ENCODE measurements around the gene NCEH1. TPM values are rescaled to one million over a fixed set of nuclear protein-coding genes. Genes with fewer than 3 reads are reported as not detected.

The NCEH1 gene
- total and polyA plus RNA-seq, 2 of the 4 experiments (the other 2 are of a cell fraction) = 22.3 to 23.3 TPM

- peaks cover 34 to 64% of the 10 kb centered on the region in 2 experiments for H3K79me1 ChIP-seq (ENCODE audit: low read depth in 1 of 2, low read length in 2 of 2)
- H3K9ac ChIP-seq (ENCODE audit: low read depth, low read length) = no peak overlapping the region
- ChIA-PET CTCF (no interaction called here), POLR2A (ENCODE audit: unreplicated experiment) (no interaction called here)
- no TSS peak for BruUV-seq (replicated peaks)
- no peak overlapping the region for H3K4ac ChIP-seq (ENCODE audit: low read depth, low read length)
- no peak overlapping the region for H2BK120ac ChIP-seq (ENCODE audit: low read depth, low read length)
- H3K4me2 ChIP-seq (ENCODE audit: low read depth, low read length) = no peak overlapping the region
- no peak overlapping the region for H4K5ac ChIP-seq (ENCODE audit: low read depth, low read length)
- H3K9me3 ChIP-seq (ENCODE audit: control insufficient read depth, insufficient read depth, low read length) = no peaks in the 10 kb centered on the region
- TF ChIP-seq SMC3 (IDR thresholded peaks at IDR 0.05; ENCODE audit: low read depth, low read length) (no peak), ELK1 (IDR thresholded peaks at IDR 0.05; ENCODE audit: borderline replicate concordance, low read depth, low read length) (no peak), MAZ (IDR thresholded peaks at IDR 0.05; ENCODE audit: borderline replicate concordance, low read depth, low read length) (no peak), USF2 (IDR thresholded peaks at IDR 0.05; ENCODE audit: low read depth, low read length) (no peak), MXI1 (IDR thresholded peaks at IDR 0.05; ENCODE audit: borderline replicate concordance, low read depth, low read length) (no peak), CTCF (conservative IDR thresholded peaks at IDR 0.05; ENCODE audit: low read depth, low read length) (no peak), RCOR1 (IDR thresholded peaks at IDR 0.05; ENCODE audit: insufficient replicate concordance, low read length) (no peak), RFX5 (IDR thresholded peaks at IDR 0.05; ENCODE audit: low read depth, low read length) (no peak), MAFK (IDR thresholded peaks at IDR 0.05; ENCODE audit: low read depth, low read length) (no peak), CHD1 (IDR thresholded peaks at IDR 0.05; ENCODE audit: low read depth, low read length) (no peak), FOS (IDR thresholded peaks at IDR 0.05; ENCODE audit: low read depth, low read length) (no peak), BHLHE40 (IDR thresholded peaks at IDR 0.05; ENCODE audit: low read depth, low read length) (no peak), CEBPB (IDR thresholded peaks at IDR 0.05; ENCODE audit: low read depth, low read length) (no peak), RAD21 (IDR thresholded peaks at IDR 0.05; ENCODE audit: low read length) (no peak), NFE2L2 (IDR thresholded peaks at IDR 0.05; ENCODE audit: low read depth, low read length) (no peak)
- in situ Hi-C loops (cut with MboI; ENCODE audit: low sequenced_read_pairs) = no loop called here
- no peak overlapping the region for H2BK20ac ChIP-seq (ENCODE audit: low read depth, low read length)
- H2BK5ac ChIP-seq (ENCODE audit: low read depth, low read length, poor library complexity, severe bottlenecking) = no peak overlapping the region
- H4K8ac ChIP-seq (ENCODE audit: low read depth in 2 of 2, low read length in 2 of 2) = no peak overlapping the region
- no peak overlapping the region for H3K18ac ChIP-seq (ENCODE audit: low read depth, low read length)
- H2BK15ac ChIP-seq (ENCODE audit: low read depth, low read length) = no peak overlapping the region
- dilution Hi-C loops (cut with HindIII; ENCODE audit: low sequenced_read_pairs, unreplicated experiment) = no loop called here
- H3K27me3 ChIP-seq (ENCODE audit: control insufficient read depth, insufficient read depth, low read length) = no peaks in the 10 kb centered on the region
- H3K9me1 ChIP-seq (ENCODE audit: insufficient read depth, low read length) = 0 out of 2 replicates have a peak, but pooled peaks cover 9% of the 10 kb centered on the region
- no peak overlapping the region for H2AK9ac ChIP-seq (replicated peaks; ENCODE audit: low read depth, low read length, poor library complexity)
- H3K27ac ChIP-seq (ENCODE audit: insufficient read depth, low read length) = no peak overlapping the region
- H4K20me1 ChIP-seq (ENCODE audit: insufficient read depth, low read length) = no peaks in the 10 kb centered on the region
- no peak overlapping the region for H2AK5ac ChIP-seq (ENCODE audit: low read depth, low read length)
- intact Hi-C loops (cut with micrococcal nuclease) = no loop called here
- whole genome bisulfite sequencing, 2 experiments (ENCODE audit: extremely low coverage in 2 of 2, insufficient read length in 1 of 2) = 89% methylated on average over 3 of the region's 4 CpGs; no CpG with 5 or more reads in 1 of the 2 experiments
- DNase-seq (no peak), ATAC-seq (ENCODE audit: low read depth) (no peak)
- no peak overlapping the region for H2AFZ ChIP-seq (replicated peaks; ENCODE audit: low read length, poor library complexity)
- no peak overlapping the region for H4K91ac ChIP-seq (ENCODE audit: insufficient read depth, low read depth, low read length)
- H3K36me3 ChIP-seq (ENCODE audit: control insufficient read depth, insufficient read depth, low read length) = no peaks in the 10 kb centered on the region
- H3K23ac ChIP-seq (ENCODE audit: low read depth, low read length) = no peak overlapping the region
- H3K56ac ChIP-seq (ENCODE audit: extremely low read depth, insufficient read depth, low read length) = no peak overlapping the region
- no peak overlapping the region for H3K4me3 ChIP-seq (ENCODE audit: insufficient read depth, low read depth, low read length)
- H3K14ac ChIP-seq (replicated peaks; ENCODE audit: low read depth, low read length) = no peak overlapping the region
- H3K4me1 ChIP-seq (ENCODE audit: control insufficient read depth, insufficient read depth, low read length) = peaks cover 3% of the 10 kb centered on the region
These were observed 16.2 kb downstream of the NCEH1 start for GRCh38 chr3:172694573-172695246.

All from IMR-90 (cell line).